ENCODE results near the gene PDS5B.
"Not testable (repeated sequence)": the region's sequence is repeated elsewhere in the genome, so short reads cannot be mapped to it uniquely, and the experiment has no call there.

The PDS5B gene

DNA sequence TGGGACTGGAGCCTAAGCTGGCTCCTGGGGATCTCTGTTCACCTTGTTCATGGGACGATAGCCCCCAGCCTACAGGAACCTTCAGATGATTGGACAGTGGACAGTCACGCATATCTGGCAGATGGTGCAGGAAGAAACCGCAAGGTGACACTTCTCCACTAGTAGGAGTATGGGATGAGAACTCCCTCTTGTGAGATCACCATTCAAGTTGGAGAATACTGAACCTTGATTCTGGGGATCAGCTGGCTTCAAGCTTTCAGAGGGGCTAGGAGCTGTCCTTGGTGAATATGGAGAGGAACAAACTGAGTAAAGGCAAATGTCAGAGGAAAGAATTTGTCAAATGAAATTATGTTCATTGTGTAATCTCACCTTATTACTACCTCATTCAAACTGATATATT lies 204.5 kb downstream of the PDS5B start:
- no peak for DNase-seq (ENCODE audit: low read depth in 2 of 2, low spot score in 1 of 2)

DNA sequence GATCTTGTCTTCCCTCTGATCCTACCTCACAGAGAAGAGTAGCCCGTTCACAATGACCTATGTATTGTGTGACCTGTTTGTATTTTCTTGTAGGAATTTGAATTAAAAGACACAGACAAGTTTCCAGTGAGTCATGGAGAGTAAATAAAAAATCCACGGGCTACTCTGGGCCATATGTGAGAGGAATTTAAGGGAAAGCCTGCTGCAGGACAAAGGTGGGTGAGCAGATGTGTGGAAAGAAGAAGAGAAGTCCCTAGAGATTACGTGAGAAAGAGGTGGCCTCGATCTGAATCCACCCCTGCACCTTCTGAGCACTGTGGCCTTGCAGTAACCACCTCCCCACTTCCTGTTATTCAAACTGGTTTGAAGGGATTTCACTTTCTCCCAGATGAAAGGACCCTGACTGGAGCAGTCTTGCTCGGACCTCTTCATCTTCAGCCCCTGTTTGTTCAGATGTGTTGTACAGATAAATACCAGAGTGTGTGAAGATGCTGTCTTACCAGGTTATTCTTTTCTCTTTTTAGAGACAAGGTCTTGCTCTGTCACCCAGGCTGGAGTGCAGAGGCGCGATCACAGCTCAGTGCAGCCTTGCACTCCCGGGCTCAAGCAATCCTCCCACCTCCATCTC lies 205.4 kb downstream of the PDS5B start:
- no peak for DNase-seq (ENCODE audit: low read depth in 2 of 2, low spot score in 1 of 2)

GRCh38 chr13:32796754-32797153 lies 210.5 kb downstream of the PDS5B start:
- no peak for DNase-seq (ENCODE audit: low read depth in 2 of 2, low spot score in 1 of 2)

GRCh38 chr13:32802159-32802558 lies 215.9 kb downstream of the PDS5B start:
- DNase-seq (ENCODE audit: low read depth in 2 of 2, low spot score in 1 of 2): no peak

DNA sequence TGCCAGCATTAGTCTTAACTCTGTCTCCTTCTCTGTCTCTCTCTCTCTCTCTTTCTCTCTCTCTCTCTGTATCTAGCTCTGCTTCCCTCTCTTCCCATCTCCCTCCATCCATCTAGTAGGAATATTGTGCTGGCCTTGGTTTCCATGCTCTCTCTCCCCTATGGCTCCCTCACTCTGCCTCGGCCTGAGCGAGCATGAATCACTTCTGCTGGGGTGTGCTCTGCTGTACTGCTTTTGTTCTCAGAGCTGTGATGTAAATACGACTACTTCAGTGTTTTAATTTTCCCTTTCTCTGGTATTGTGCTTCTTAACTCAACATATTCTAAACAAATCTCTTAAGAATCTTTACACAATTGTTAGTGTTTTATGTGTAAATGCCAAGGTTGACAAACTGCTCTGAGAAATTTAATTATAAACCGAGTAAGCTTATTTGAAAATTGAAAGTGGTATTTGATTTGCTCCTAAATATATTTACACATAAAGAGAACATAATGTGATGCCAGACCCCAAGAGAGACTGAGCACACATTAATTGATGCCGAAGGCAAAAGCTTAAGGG lies 218.5 kb downstream of the PDS5B start:
- no peak for DNase-seq (ENCODE audit: low read depth in 2 of 2, low spot score in 1 of 2)

DNA sequence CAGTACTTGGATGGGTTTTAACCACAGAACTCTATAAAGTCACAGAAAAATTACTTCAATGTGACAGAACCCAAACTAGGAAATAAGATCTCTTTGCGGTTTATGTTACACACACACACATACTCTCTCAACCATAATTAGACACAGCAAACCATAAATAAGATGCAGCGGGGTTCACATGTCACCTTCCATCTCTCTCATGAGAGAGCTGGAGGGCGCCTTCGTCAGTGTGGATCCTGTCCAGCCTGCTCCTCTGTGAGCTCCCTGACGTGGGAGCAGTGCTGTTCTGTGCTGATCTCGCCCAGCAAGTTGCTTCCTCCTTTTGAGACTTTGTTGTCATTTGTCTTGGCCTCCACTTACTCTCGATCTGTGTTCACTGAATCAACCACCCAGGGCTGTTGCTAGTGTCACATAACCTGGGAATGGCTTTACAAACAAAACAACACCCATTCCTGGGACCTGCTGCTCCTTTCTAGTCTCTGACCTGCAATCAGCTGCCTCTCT lies 225.1 kb downstream of the PDS5B start:
- no peak for DNase-seq (ENCODE audit: low read depth in 2 of 2, low spot score in 1 of 2)

GRCh38 chr13:32821149-32821688 lies 235.0 kb downstream of the PDS5B start:
- no peak for DNase-seq (ENCODE audit: low read depth in 2 of 2, low spot score in 1 of 2)

- no peak for DNase-seq (ENCODE audit: low read depth in 2 of 2, low spot score in 1 of 2)
Measured at GRCh38 chr13:32822771-32823170, 236.5 kb downstream of the PDS5B start.

DNA sequence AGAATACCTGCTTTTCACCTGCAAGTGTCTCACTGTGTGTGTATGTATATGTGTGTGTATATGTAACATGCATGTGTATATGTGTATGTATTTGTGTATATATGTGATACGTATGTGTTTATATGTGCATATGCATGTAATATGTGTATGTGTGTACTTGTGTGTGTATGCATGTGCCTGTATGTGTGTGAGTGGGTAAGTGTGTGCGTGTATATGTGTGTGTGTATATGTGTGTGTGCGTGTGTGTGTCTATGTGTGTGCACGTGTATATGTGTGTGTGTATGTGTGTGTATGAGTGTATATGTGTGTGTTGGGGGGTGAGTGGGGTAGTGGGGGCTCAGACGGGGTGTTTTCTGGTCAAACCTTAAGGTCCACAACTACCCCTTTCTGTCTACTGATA lies 237.3 kb downstream of the PDS5B start:
- no peak for DNase-seq (ENCODE audit: low read depth in 2 of 2, low spot score in 1 of 2)

DNA sequence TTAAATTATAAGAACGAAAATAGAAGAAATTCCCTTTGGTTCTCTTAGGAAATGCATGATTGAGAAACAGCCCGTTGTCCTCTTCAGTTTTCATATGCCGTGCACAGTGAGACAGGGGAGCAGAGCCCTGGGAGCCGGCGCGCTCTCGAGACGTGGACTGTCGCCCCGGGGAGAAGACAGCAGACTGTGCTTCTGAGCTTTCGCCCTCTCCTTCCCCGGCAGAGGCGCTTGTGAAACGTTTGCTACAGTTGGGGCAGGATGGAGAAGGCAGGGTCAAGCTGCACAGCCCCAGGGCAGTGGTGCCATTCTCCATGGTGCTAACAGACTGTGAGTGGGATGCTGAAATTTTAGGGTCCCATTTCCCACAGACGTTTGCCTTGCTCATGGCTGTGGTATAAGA lies 237.8 kb downstream of the PDS5B start:
- no peak for DNase-seq (ENCODE audit: low read depth in 2 of 2, low spot score in 1 of 2)

- DNase-seq (ENCODE audit: low read depth in 2 of 2, low spot score in 1 of 2): no peak
Measured at GRCh38 chr13:32824675-32825074, 238.4 kb downstream of the PDS5B start.

DNA sequence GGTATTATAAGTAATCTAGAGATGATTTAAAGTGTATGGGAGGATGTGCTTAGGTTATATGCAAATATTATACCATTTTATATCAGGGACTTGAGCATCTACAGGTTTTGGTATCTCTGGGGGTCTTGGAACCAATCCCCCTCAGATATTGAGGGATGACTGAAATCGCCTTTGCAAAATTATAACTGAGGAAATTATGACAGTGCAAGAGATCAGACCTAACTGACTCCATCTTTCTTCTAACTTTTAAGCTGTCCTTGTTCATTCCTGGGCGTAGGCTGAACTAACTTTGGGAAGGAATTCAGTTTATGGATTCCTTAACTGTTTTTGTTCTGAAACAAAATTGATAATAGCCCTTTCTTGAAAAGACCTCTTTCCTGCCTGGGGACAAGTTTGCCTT lies 239.2 kb downstream of the PDS5B start:
- DNase-seq (ENCODE audit: low read depth in 2 of 2, low spot score in 1 of 2): no peak

GRCh38 chr13:32826372-32826771 lies 240.1 kb downstream of the PDS5B start:
- not testable (repeated sequence) for DNase-seq (ENCODE audit: low read depth in 2 of 2, low spot score in 1 of 2)
